ENCODE measurements around the gene CMTM3. TPM values are rescaled to one million over a fixed set of nuclear protein-coding genes. Genes with fewer than 3 reads are reported as not detected.

Gene CMTM3
- polyA plus RNA-seq, 2 donors, result 3.4 to 4.6 TPM

DNA sequence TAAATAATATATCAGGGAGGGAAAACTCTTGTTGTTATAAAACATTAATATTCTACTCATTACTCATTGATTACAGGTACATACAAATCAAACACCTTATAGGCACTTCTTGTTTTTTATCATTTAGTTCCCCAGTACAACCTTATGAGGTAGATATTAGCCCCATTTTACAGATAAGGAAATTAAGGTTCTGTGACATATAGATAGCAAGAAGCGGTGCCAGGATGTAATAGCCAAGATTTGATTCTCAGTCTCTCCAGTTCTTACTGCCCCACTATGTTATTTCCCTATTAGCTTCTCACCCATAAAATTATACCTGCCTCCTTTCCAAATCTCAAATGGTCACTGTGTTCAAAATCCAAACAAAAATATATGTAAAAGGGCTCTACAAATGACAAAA, 36.9 kb downstream of the CMTM3 start:
- Histone ChIP-seq H3K36me3 (ENCODE audit: control insufficient read depth in 2 of 2, insufficient read depth in 2 of 2, low read length in 1 of 2) (no peaks in the 10 kb centered on the region), H3K4me3 (ENCODE audit: low read depth in 1 of 2, low read length in 2 of 2) (no peak overlapping the region), H3K27ac (ENCODE audit: low read depth in 2 of 2, low read length in 1 of 2) (no peak overlapping the region), H3K9me3 (ENCODE audit: control insufficient read depth in 2 of 2, insufficient read depth in 1 of 2, low read depth in 1 of 2, low read length in 1 of 2) (no peaks in the 10 kb centered on the region), H3K27me3 (ENCODE audit: control insufficient read depth in 1 of 2, insufficient read depth in 2 of 2, low read length in 2 of 2) (no peaks in the 10 kb centered on the region), H3K4me1 (ENCODE audit: control insufficient read depth in 2 of 2, insufficient read depth in 2 of 2, low read length in 1 of 2) (peaks cover 2 to 3% of the 10 kb centered on the region in 2 donors)
- WGBS, 2 donors, result 84 to 98% methylated on average over 1 of the region's 1 CpG

DNA sequence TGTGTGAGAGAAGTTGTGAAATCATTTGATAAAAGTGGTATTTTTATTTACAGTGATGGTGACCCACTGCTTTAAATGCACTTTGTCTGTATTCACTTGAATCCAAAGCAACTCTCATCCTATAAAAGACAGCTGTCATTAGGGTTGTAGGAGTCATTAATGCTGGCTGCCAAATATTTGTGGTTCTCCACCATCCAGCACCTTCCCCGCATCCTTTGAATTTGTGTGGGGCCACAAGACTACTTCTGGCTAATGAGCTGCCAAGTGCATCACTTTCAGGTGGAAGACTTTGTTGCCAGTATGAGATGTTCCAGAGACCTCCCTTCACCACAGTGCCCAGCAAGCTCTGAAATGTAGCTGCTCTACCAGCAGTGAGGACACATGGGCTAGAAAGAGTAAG, 43.4 kb downstream of the CMTM3 start:
- 85 to 90% methylated on average over 1 of the region's 1 CpG for WGBS, 2 donors
- Histone ChIP-seq H3K27ac (ENCODE audit: low read depth in 2 of 2, low read length in 1 of 2) (no peak overlapping the region), H3K4me3 (ENCODE audit: low read depth in 1 of 2, low read length in 2 of 2) (no peak overlapping the region), H3K36me3 (ENCODE audit: control insufficient read depth in 2 of 2, insufficient read depth in 2 of 2, low read length in 1 of 2) (no peaks in the 10 kb centered on the region), H3K9me3 (ENCODE audit: control insufficient read depth in 2 of 2, insufficient read depth in 1 of 2, low read depth in 1 of 2, low read length in 1 of 2) (no peaks in the 10 kb centered on the region), H3K27me3 (ENCODE audit: control insufficient read depth in 1 of 2, insufficient read depth in 2 of 2, low read length in 2 of 2) (no peaks in the 10 kb centered on the region), H3K4me1 (ENCODE audit: control insufficient read depth in 2 of 2, insufficient read depth in 2 of 2, low read length in 1 of 2) (peaks cover 0 to 6% of the 10 kb centered on the region in 2 donors)

DNA sequence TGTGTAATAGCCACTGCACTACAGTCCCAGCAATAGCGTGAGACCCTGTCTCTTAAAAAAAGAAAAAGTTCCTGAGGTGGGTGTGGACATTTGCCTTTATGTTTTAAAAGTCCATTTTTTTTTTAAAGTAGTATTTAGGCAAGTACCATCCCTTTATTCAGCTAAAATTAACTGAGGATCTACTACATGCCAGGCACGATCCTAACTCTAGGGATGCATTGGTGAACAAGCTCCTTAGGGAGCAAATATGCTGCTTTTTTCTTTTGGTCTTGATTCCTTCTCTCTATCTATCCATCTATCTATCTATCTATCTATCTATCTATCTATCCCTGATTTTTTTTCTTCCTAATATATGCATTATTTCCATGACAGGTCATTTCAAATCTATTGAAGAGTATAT, 44.7 kb downstream of the CMTM3 start:
- 84 to 86% methylated on average over 2 of the region's 2 CpGs for WGBS, 2 donors

DNA sequence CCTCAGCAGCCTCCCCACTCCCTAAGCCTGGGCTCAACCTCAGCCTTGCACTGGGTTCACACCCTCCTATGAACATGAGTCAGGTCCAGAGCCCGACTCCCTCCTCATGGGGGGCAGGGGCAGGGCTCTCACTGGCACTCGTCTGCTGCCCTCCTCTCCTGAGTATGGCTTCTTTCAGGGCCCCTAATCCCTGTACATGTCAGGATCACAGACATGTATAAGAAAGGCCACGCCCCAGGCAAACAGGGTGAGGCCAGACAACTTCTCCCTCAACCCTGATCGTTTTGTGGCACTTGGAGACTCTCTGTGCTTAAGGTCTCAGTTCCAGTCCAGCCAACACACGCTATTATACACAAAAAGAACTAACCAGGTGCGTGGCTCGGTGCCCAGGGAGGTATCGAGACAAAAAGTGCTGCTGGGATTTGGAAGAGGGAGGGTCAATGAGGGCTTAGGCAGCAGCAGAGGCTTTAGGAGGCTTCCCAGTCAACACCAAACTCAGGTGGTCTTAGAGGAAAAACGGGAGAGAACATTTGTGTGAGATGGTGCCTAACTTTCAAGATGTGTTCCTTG, 45.2 kb downstream of the CMTM3 start:
- Histone ChIP-seq H3K36me3 (ENCODE audit: control insufficient read depth in 2 of 2, insufficient read depth in 2 of 2, low read length in 1 of 2) (no peaks in the 10 kb centered on the region), H3K4me1 (ENCODE audit: control insufficient read depth in 2 of 2, insufficient read depth in 2 of 2, low read length in 1 of 2) (peaks cover 0 to 8% of the 10 kb centered on the region in 2 donors), H3K4me3 (ENCODE audit: low read depth in 1 of 2, low read length in 2 of 2) (no peak overlapping the region), H3K27me3 (ENCODE audit: control insufficient read depth in 1 of 2, insufficient read depth in 2 of 2, low read length in 2 of 2) (no peaks in the 10 kb centered on the region), H3K27ac (ENCODE audit: low read depth in 2 of 2, low read length in 1 of 2) (peak overlapping the region; percentile 63 to 73), H3K9me3 (ENCODE audit: control insufficient read depth in 2 of 2, insufficient read depth in 1 of 2, low read depth in 1 of 2, low read length in 1 of 2) (no peaks in the 10 kb centered on the region)
- 48 to 53% methylated on average over 9 of the region's 9 CpGs for WGBS, 2 donors

More for the DNA sequence above, 44.7 kb downstream of the CMTM3 start:
- peaks cover 0 to 7% of the 10 kb centered on the region in 2 donors for H3K4me1 ChIP-seq (ENCODE audit: control insufficient read depth in 2 of 2, insufficient read depth in 2 of 2, low read length in 1 of 2)
- no peaks in the 10 kb centered on the region for H3K9me3 ChIP-seq (ENCODE audit: control insufficient read depth in 2 of 2, insufficient read depth in 1 of 2, low read depth in 1 of 2, low read length in 1 of 2)
- H3K36me3 ChIP-seq (ENCODE audit: control insufficient read depth in 2 of 2, insufficient read depth in 2 of 2, low read length in 1 of 2), result no peaks in the 10 kb centered on the region
- no peak overlapping the region for H3K27ac ChIP-seq (ENCODE audit: low read depth in 2 of 2, low read length in 1 of 2)
- no peaks in the 10 kb centered on the region for H3K27me3 ChIP-seq (ENCODE audit: control insufficient read depth in 1 of 2, insufficient read depth in 2 of 2, low read length in 2 of 2)
- no peak overlapping the region for H3K4me3 ChIP-seq (ENCODE audit: low read depth in 1 of 2, low read length in 2 of 2)

DNA sequence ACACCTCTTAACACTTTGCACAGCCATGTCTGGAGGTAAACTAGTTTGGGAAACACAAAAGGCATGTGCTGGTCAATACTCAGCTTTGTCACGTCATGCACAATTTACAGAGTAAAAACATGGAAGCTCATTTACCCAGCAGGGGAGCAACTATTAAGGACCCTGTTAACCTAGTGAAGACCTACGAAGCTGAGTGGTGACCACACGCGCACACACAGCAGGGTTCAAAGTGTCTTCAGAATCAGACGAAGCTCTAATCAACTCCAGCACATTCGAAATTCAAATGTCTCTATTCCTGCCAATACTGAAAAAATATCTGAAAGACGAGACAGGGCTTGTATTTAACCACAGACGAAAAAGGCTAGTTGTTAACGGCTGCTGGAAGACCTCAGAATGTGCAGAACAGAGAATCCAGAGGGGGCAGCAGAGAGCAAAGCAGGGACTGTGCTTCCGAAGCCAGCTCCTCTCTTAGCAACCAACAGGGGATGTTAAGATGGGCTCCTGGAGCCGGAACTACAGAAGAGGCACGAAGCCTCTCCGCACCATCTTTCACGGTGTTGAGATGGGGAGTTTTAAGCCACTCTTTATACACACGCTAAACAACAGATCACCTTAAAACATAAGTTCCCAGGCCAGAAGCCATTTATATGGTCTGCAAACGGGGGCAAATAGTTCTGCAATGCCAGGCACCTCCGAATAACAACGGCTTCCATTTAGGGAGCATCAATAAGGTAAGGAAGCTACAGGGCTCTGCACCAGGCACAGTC, 46.4 kb downstream of the CMTM3 start:
- peaks cover 0 to 8% of the 10 kb centered on the region in 2 donors for H3K4me1 ChIP-seq (ENCODE audit: control insufficient read depth in 2 of 2, insufficient read depth in 2 of 2, low read length in 1 of 2)
- H3K27me3 ChIP-seq (ENCODE audit: control insufficient read depth in 1 of 2, insufficient read depth in 2 of 2, low read length in 2 of 2), result no peaks in the 10 kb centered on the region
- no peaks in the 10 kb centered on the region for H3K9me3 ChIP-seq (ENCODE audit: control insufficient read depth in 2 of 2, insufficient read depth in 1 of 2, low read depth in 1 of 2, low read length in 1 of 2)
- no peaks in the 10 kb centered on the region for H3K36me3 ChIP-seq (ENCODE audit: control insufficient read depth in 2 of 2, insufficient read depth in 2 of 2, low read length in 1 of 2)
- H3K27ac ChIP-seq (ENCODE audit: low read depth in 2 of 2, low read length in 1 of 2), result peak overlapping the region in 1 of 2 donors; percentile 73
- 18 to 22% methylated on average over 18 of the region's 18 CpGs for WGBS, 2 donors
- H3K4me3 ChIP-seq (ENCODE audit: low read depth in 1 of 2, low read length in 2 of 2), result no peak overlapping the region

DNA sequence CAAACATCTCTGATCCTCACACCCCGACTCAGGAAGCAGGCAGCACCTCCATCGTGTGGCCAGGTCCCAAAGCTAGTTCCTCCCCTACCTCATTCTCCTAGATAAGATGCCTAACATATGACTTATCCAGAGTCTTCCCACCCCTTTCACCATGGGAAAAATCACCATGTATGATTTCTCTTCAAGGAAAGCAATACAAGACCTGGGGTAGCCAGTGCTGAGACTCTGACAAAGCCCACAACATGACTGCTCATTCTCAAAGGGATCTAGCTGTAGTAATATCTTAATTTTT, 46.9 kb downstream of the CMTM3 start:
- 62 to 70% methylated on average over 2 of the region's 2 CpGs for WGBS, 2 donors
- H3K4me1 ChIP-seq (ENCODE audit: control insufficient read depth in 2 of 2, insufficient read depth in 2 of 2, low read length in 1 of 2), result peaks cover 0 to 8% of the 10 kb centered on the region in 2 donors
- H3K27ac ChIP-seq (ENCODE audit: low read depth in 2 of 2, low read length in 1 of 2), result no peak overlapping the region
- H3K27me3 ChIP-seq (ENCODE audit: control insufficient read depth in 1 of 2, insufficient read depth in 2 of 2, low read length in 2 of 2), result no peaks in the 10 kb centered on the region
- H3K4me3 ChIP-seq (ENCODE audit: low read depth in 1 of 2, low read length in 2 of 2), result no peak overlapping the region
- H3K36me3 ChIP-seq (ENCODE audit: control insufficient read depth in 2 of 2, insufficient read depth in 2 of 2, low read length in 1 of 2), result no peaks in the 10 kb centered on the region
- H3K9me3 ChIP-seq (ENCODE audit: control insufficient read depth in 2 of 2, insufficient read depth in 1 of 2, low read depth in 1 of 2, low read length in 1 of 2), result no peaks in the 10 kb centered on the region

DNA sequence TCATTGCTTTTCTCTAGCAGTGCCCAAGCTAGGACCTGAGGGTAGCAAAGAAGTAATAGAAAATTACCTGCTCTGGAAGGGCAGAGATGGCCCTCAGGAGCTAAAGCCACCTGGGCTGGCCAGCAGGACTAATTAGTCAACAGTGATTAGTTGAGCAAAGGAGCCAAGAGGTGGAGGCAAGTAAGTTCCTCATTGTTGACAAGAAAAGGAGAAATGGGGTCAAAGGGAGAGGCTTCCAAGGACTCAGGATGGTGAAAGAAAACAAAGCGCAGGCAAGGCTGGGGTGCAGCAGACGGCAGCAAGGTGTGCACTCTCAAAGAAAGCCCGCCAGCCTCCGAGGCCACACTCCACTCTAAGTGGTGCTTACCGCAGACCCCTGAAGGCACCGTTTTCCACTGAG, 47.5 kb downstream of the CMTM3 start:
- Histone ChIP-seq H3K9me3 (ENCODE audit: control insufficient read depth in 2 of 2, insufficient read depth in 1 of 2, low read depth in 1 of 2, low read length in 1 of 2) (no peaks in the 10 kb centered on the region), H3K27me3 (ENCODE audit: control insufficient read depth in 1 of 2, insufficient read depth in 2 of 2, low read length in 2 of 2) (no peaks in the 10 kb centered on the region), H3K4me3 (ENCODE audit: low read depth in 1 of 2, low read length in 2 of 2) (no peak overlapping the region), H3K27ac (ENCODE audit: low read depth in 2 of 2, low read length in 1 of 2) (no peak overlapping the region), H3K4me1 (ENCODE audit: control insufficient read depth in 2 of 2, insufficient read depth in 2 of 2, low read length in 1 of 2) (peaks cover 0 to 8% of the 10 kb centered on the region in 2 donors), H3K36me3 (ENCODE audit: control insufficient read depth in 2 of 2, insufficient read depth in 2 of 2, low read length in 1 of 2) (no peaks in the 10 kb centered on the region)
- 91% methylated on average over 6 of the region's 6 CpGs for WGBS, 2 donors

DNA sequence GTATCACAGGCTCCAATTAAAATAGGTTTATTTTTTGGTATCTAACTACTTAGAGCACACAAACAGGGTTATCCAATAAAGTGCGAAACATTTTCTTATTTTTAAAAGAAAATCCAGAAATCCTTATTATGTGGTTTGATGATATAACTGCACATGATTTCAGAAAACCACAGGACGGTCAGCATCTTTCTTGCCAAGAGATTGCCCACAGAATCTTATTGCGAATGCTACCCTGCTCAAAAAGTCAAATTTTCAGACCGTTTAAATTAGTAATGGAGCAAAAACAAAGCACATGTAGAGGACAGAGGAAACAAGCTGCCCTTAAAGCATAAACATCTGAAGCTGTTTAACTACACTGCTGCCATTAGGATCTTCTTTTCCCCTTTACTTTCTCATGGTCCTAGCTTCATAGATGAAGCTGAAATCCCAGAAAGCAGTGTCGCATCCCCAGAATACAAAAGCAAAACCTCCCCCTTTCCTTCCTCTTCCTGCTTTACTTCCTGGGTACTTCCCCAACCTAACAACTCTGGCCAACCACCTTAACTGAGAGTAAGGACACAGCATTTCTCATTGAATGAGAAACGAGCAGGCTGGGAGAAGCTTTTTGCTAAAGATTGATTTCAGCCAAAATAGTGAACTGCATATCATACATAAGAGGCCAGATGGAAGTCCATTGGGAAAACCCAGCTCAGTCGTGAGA, 48.3 kb downstream of the CMTM3 start:
- Histone ChIP-seq H3K36me3 (ENCODE audit: control insufficient read depth in 2 of 2, insufficient read depth in 2 of 2, low read length in 1 of 2) (no peaks in the 10 kb centered on the region), H3K9me3 (ENCODE audit: control insufficient read depth in 2 of 2, insufficient read depth in 1 of 2, low read depth in 1 of 2, low read length in 1 of 2) (no peaks in the 10 kb centered on the region), H3K4me1 (ENCODE audit: control insufficient read depth in 2 of 2, insufficient read depth in 2 of 2, low read length in 1 of 2) (peaks cover 0 to 8% of the 10 kb centered on the region in 2 donors), H3K4me3 (ENCODE audit: low read depth in 1 of 2, low read length in 2 of 2) (no peak overlapping the region), H3K27ac (ENCODE audit: low read depth in 2 of 2, low read length in 1 of 2) (no peak overlapping the region), H3K27me3 (ENCODE audit: control insufficient read depth in 1 of 2, insufficient read depth in 2 of 2, low read length in 2 of 2) (no peaks in the 10 kb centered on the region)
- 67 to 71% methylated on average over 7 of the region's 7 CpGs for WGBS, 2 donors

DNA sequence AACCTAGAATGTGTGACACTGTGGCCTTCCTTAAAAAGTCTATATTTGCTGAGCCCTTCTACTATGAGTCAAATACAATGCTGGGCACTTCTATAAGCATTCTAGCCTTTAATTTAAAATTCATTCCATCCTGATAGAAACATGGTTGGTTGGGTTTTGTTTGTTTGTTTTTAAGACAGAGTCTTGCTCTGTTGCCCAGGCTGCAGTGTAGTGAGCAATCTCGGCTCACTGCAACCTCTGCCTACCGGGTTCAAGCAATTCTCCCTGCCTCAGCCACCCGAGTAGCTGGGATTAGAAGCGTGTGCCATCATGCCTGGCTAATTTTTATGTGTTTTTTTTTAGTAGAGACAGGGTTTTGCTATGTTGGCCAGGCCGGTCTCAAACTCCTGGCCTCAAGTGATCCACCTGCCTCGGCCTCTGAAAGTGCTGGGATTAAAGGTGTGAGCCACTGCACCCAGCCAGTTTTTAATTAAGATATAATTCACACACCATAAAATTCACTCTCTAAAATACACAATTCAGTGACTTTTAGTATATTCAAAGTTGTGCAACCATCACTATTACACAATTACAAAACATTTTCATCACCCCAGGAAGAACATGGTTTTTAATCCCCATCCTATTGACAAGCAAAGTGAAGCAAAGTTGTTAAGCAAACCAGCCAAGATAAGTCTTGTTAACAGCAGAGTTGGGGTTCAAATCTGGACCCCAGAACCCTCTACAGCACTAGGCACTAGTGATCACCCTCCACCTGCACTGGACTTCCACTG, 49.3 kb downstream of the CMTM3 start:
- peaks cover 0 to 8% of the 10 kb centered on the region in 2 donors for H3K4me1 ChIP-seq (ENCODE audit: control insufficient read depth in 2 of 2, insufficient read depth in 2 of 2, low read length in 1 of 2)

More for the DNA sequence above, 49.3 kb downstream of the CMTM3 start:
- Histone ChIP-seq H3K27ac (ENCODE audit: low read depth in 2 of 2, low read length in 1 of 2) (no peak overlapping the region), H3K36me3 (ENCODE audit: control insufficient read depth in 2 of 2, insufficient read depth in 2 of 2, low read length in 1 of 2) (no peaks in the 10 kb centered on the region), H3K9me3 (ENCODE audit: control insufficient read depth in 2 of 2, insufficient read depth in 1 of 2, low read depth in 1 of 2, low read length in 1 of 2) (no peaks in the 10 kb centered on the region), H3K4me3 (ENCODE audit: low read depth in 1 of 2, low read length in 2 of 2) (no peak overlapping the region), H3K27me3 (ENCODE audit: control insufficient read depth in 1 of 2, insufficient read depth in 2 of 2, low read length in 2 of 2) (no peaks in the 10 kb centered on the region)
- 53 to 66% methylated on average over 6 of the region's 6 CpGs for WGBS, 2 donors
